ENCODE measurements around the gene DYNC1H1.

The DYNC1H1 gene

GRCh38 chr14:101918065-101918989 lies 46.0 kb upstream of the DYNC1H1 start:
- Mint-ChIP-seq H3K4me3 (no peak overlapping the region), H3K4me1 (peaks cover 9% of the 10 kb centered on the region), H3K27ac (no peak overlapping the region), H3K27me3 (ENCODE audit: low read depth) (peaks cover 4% of the 10 kb centered on the region), H3K36me3 (ENCODE audit: low read depth) (peaks cover 47% of the 10 kb centered on the region), H3K9me3 (no peaks in the 10 kb centered on the region)
- no peak for TF ChIP-seq CTCF (IDR thresholded peaks at IDR 0.05; ENCODE audit: unreplicated experiment in 3 of 3)

GRCh38 chr14:101920271-101920670 lies 44.1 kb upstream of the DYNC1H1 start:
- peaks cover 4% of the 10 kb centered on the region for H3K27me3 Mint-ChIP-seq (ENCODE audit: low read depth)
- H3K36me3 Mint-ChIP-seq (ENCODE audit: low read depth): peaks cover 36% of the 10 kb centered on the region
- H3K4me1 Mint-ChIP-seq: peaks cover 9% of the 10 kb centered on the region
- no peak for TF ChIP-seq CTCF (IDR thresholded peaks at IDR 0.05; ENCODE audit: unreplicated experiment in 3 of 3)
- H3K4me3 Mint-ChIP-seq: no peak overlapping the region
- no peak overlapping the region for H3K27ac Mint-ChIP-seq
- H3K9me3 Mint-ChIP-seq: no peaks in the 10 kb centered on the region

- no peak for TF ChIP-seq CTCF (IDR thresholded peaks at IDR 0.05; ENCODE audit: unreplicated experiment in 3 of 3)
- Mint-ChIP-seq H3K9me3 (no peaks in the 10 kb centered on the region), H3K36me3 (ENCODE audit: low read depth) (peaks cover 36% of the 10 kb centered on the region), H3K27me3 (ENCODE audit: low read depth) (no peaks in the 10 kb centered on the region), H3K27ac (no peak overlapping the region), H3K4me3 (no peak overlapping the region), H3K4me1 (peaks cover 7% of the 10 kb centered on the region)
Measured at GRCh38 chr14:101922866-101923265, 41.5 kb upstream of the DYNC1H1 start.

GRCh38 chr14:101925152-101925551 lies 39.2 kb upstream of the DYNC1H1 start:
- Mint-ChIP-seq H3K4me1 (peaks cover 12% of the 10 kb centered on the region), H3K27me3 (ENCODE audit: low read depth) (no peaks in the 10 kb centered on the region), H3K36me3 (ENCODE audit: low read depth) (peaks cover 28% of the 10 kb centered on the region), H3K4me3 (no peak overlapping the region), H3K9me3 (no peaks in the 10 kb centered on the region), H3K27ac (no peak overlapping the region)
- TF ChIP-seq CTCF (IDR thresholded peaks at IDR 0.05; ENCODE audit: unreplicated experiment in 3 of 3): no peak

- Mint-ChIP-seq H3K4me1 (peaks cover 12% of the 10 kb centered on the region), H3K27me3 (ENCODE audit: low read depth) (no peaks in the 10 kb centered on the region), H3K27ac (no peak overlapping the region), H3K9me3 (no peaks in the 10 kb centered on the region), H3K4me3 (no peak overlapping the region), H3K36me3 (ENCODE audit: low read depth) (peaks cover 21% of the 10 kb centered on the region)
- no peak for TF ChIP-seq CTCF (IDR thresholded peaks at IDR 0.05; ENCODE audit: unreplicated experiment in 3 of 3)
Measured at GRCh38 chr14:101926085-101926484, 38.3 kb upstream of the DYNC1H1 start.

GRCh38 chr14:101926620-101927019 lies 37.8 kb upstream of the DYNC1H1 start:
- H3K9me3 Mint-ChIP-seq: no peaks in the 10 kb centered on the region
- no peak overlapping the region for H3K4me3 Mint-ChIP-seq
- H3K27ac Mint-ChIP-seq: no peak overlapping the region
- H3K27me3 Mint-ChIP-seq (ENCODE audit: low read depth): no peaks in the 10 kb centered on the region
- no peak for TF ChIP-seq CTCF (IDR thresholded peaks at IDR 0.05; ENCODE audit: unreplicated experiment in 3 of 3)
- peaks cover 18% of the 10 kb centered on the region for H3K36me3 Mint-ChIP-seq (ENCODE audit: low read depth)
- peaks cover 12% of the 10 kb centered on the region for H3K4me1 Mint-ChIP-seq

Data from nephron (organoid).